Common myeloid progenitor, CD34-positive (primary cell): Measurements from ENCODE around the gene TNFRSF11A.

Source experiments
- CTCF ChIA-PET: fragments of 350-600 bp; sonication (Branson Sonifier 250); formaldehyde crosslinking; loops from one replicate; lab custom pipeline; 2021; ENCODE audit warnings: antibody characterized with exemption; lab: Charles Lee
- POLR2A ChIA-PET: fragments of 350-600 bp; sonication (Branson Sonifier 250); formaldehyde crosslinking; loops from one replicate; lab custom pipeline; 2021; ENCODE audit warnings: antibody characterized with exemption; lab: Charles Lee
- DNase-seq, 3 donors: peaks; one replicate each; pipeline versions ENCODE4 v3.0.0 to v3.0.0-alpha.2; 2013
- H3K27ac ChIP-seq, 2 experiments: 1 replicate in 1 of 2; 2 replicates in 1 of 2; pipeline ENCODE4 v1.7.0; 2013; ENCODE audit warnings: inconsistent platforms in 2 of 2, low read length in 2 of 2, mild to moderate bottlenecking in 2 of 2, low read depth in 1 of 2, moderate library complexity in 1 of 2; ENCODE audit not compliant: severe bottlenecking in 2 of 2, insufficient read depth in 1 of 2, poor library complexity in 1 of 2
- H3K27me3 ChIP-seq, 5 experiments: replicated peaks in 2 of 5; 1 replicate in 3 of 5; 2 replicates in 2 of 5; pipeline versions ENCODE4 v1.6.1 to v1.7.0; 2013; ENCODE audit warnings: low read length in 4 of 5, mild to moderate bottlenecking in 2 of 5, moderate library complexity in 2 of 5, inconsistent platforms in 1 of 5; ENCODE audit not compliant: insufficient read depth in 5 of 5, control insufficient read depth in 4 of 5
- H3K36me3 ChIP-seq, 4 experiments: 1 replicate in 2 of 4; 2 replicates in 2 of 4; pipeline versions ENCODE4 v1.6.1 to v1.7.0; 2013; ENCODE audit warnings: low read length in 3 of 4, control low read depth in 1 of 4, mild to moderate bottlenecking in 1 of 4; ENCODE audit not compliant: control insufficient read depth in 4 of 4, insufficient read depth in 4 of 4
- H3K4me1 ChIP-seq, 4 experiments: 1 replicate in 3 of 4; 2 replicates in 1 of 4; pipeline versions ENCODE4 v1.6.1 to v1.7.1; 2013; ENCODE audit warnings: low read length in 3 of 4, mild to moderate bottlenecking in 3 of 4, control low read depth in 1 of 4, inconsistent platforms in 1 of 4, moderate library complexity in 1 of 4; ENCODE audit not compliant: control insufficient read depth in 4 of 4, insufficient read depth in 4 of 4; ENCODE audit errors: control extremely low read depth in 1 of 4
- H3K4me3 ChIP-seq, 7 experiments: 1 replicate in 4 of 7; 2 replicates in 3 of 7; pipeline versions ENCODE4 v1.5.1 to v1.7.0; 2013; ENCODE audit warnings: mild to moderate bottlenecking in 7 of 7, low read length in 6 of 7, moderate library complexity in 6 of 7, inconsistent platforms in 2 of 7, low read depth in 2 of 7, control low read depth in 1 of 7; ENCODE audit not compliant: insufficient read depth in 4 of 7, control insufficient read depth in 1 of 7; ENCODE audit errors: extremely low read depth in 1 of 7
- H3K9me3 ChIP-seq, 5 experiments: 1 replicate in 4 of 5; 2 replicates in 1 of 5; pipeline versions ENCODE4 v1.6.1 to v1.7.1; 2013; ENCODE audit warnings: low read length in 4 of 5, mild to moderate bottlenecking in 2 of 5, inconsistent platforms in 1 of 5, low read depth in 1 of 5, moderate library complexity in 1 of 5; ENCODE audit not compliant: control insufficient read depth in 4 of 5, insufficient read depth in 2 of 5; ENCODE audit errors: control extremely low read depth in 1 of 5
- WGBS: methylation state at CpG from one replicate; pipeline ENCODE4 v1.1.5; 2013; ENCODE audit not compliant: insufficient coverage; 5-methylcytosine and 5-hydroxymethylcytosine counted together

Gene TNFRSF11A

DNA sequence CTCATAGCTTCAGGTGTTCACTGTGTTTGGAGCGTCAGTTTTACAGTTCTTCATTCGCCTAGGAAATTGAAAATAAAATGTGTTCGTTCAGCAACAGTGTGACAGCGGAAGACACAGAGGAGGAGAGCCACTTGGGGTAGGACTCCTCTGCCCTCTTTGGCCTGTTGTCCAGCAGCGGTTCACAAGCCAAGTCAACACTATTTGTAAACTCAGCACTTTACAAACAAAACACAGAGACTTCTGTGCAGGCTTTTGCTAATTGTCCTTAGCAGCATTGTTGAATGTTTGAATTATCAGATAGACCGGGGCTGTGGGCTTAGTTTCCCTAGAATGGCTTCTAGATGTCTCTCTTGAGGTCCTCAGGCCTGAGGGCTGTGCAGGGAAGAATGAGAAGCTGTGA is 73.2 kb downstream of the TNFRSF11A start:
- WGBS, result 91% methylated on average over 5 of the region's 6 CpGs
- CTCF ChIA-PET, result interaction anchor here (1.3 kb wide), 1 partner anchor 10 kb away, joined by 3 read pairs; no protein-coding TSS in a partner anchor
- no peak for DNase-seq
- Histone ChIP-seq H3K4me3 (no peak overlapping the region), H3K36me3 (no peaks in the 10 kb centered on the region), H3K27ac (no peak overlapping the region), H3K4me1 (peaks cover 0 to 7% (median 0%) of the 10 kb centered on the region in 4 experiments), H3K9me3 (no peaks in the 10 kb centered on the region), H3K27me3 (no peaks in the 10 kb centered on the region)
- POLR2A ChIA-PET, result no interaction called here

DNA sequence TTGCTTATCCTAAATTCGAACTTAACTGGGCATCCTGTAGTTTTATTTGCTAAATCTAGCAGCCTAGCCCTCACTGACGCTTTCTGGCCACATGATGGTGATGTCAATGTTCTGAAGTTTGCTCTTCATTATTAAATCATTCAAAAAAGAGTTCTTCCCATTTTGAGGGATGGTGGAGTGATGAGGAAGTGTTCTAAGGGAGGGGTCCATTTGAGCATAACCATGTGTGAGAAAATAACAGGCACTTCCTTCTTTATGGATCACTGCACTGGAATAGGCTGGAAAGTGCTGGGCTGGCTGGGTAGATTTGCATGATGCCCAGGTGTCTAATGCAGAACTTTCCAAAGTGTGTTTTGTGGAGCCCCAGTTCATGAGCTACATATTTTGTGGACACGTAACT is 74.2 kb downstream of the TNFRSF11A start:
- ChIA-PET POLR2A (no interaction called here), CTCF (interaction anchor here (0.8 to 1.7 kb wide), 4 partner anchors 17 to 167 kb away, joined by 3 to 4 read pairs (median 3); no protein-coding TSS in a partner anchor)
- H3K4me3 ChIP-seq, result no peak overlapping the region
- H3K27me3 ChIP-seq, result no peaks in the 10 kb centered on the region
- peak in 1 of 3 donors; percentile 24 for DNase-seq
- no peaks in the 10 kb centered on the region for H3K36me3 ChIP-seq
- H3K9me3 ChIP-seq, result no peaks in the 10 kb centered on the region
- 100% methylated on average over 2 of the region's 3 CpGs for WGBS
- H3K27ac ChIP-seq, result no peak overlapping the region
- H3K4me1 ChIP-seq, result peaks cover 0 to 7% (median 0%) of the 10 kb centered on the region in 4 experiments

DNA sequence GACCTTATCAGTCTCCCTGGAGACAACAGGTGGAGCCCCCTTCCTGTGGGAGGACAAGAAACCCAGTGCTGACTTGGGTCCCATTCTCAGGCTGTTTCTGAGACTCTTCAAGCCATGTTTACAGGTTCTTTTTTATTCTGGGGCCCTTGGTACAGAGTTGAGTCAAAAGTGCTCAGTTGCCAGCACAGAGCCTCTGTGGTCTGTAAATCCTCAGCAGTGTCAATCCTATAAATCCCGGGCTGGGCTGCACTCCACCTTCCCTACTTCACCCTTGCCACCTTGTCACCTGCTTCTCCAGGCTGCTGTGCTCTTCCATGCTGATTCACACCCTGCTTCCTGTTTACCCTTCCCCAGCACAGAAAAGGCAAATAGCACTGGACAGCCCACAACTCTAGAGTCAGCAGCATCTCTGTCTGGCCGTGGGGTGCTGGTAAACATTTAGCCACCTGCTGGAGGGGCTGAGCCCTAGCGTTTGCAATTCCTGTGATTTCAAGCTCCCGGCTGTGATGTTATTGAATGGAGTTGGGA is 74.7 kb downstream of the TNFRSF11A start:
- WGBS, result 45% methylated on average over 1 of the region's 4 CpGs
- CTCF ChIA-PET, result interaction anchor here (0.6 to 1.7 kb wide), 5 partner anchors 17 to 167 kb away, joined by 3 to 5 read pairs (median 3); no protein-coding TSS in a partner anchor

DNA sequence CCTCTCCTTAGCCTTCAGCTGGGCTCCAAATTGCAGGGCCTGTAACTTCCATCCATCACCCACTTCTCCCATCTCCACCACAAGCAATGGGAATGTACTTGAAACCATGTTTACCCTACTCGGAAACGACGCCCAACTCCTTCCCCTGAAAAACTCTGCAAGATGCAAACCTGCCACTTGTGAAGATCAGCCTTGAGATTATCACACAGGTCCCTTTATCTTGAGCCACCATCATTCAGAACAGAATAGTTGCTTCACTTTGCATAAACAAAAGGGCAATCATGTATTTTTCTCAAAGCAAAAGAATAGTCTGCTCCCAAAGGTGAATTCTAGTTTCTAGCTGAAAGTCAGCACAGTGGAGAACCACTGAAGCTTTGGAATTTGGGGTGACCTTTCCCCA is 75.8 kb downstream of the TNFRSF11A start:
- H3K36me3 ChIP-seq, result no peaks in the 10 kb centered on the region
- no peaks in the 10 kb centered on the region for H3K27me3 ChIP-seq

More for the DNA sequence above, 74.7 kb downstream of the TNFRSF11A start:
- no peaks in the 10 kb centered on the region for H3K9me3 ChIP-seq
- H3K4me3 ChIP-seq, result no peak overlapping the region
- H3K27me3 ChIP-seq, result no peaks in the 10 kb centered on the region
- DNase-seq, result peak; percentile 13 to 38 (median 24)
- no peak overlapping the region for H3K27ac ChIP-seq
- POLR2A ChIA-PET, result no interaction called here
- H3K4me1 ChIP-seq, result peaks cover 0 to 7% (median 0%) of the 10 kb centered on the region in 4 experiments
- no peaks in the 10 kb centered on the region for H3K36me3 ChIP-seq

DNA sequence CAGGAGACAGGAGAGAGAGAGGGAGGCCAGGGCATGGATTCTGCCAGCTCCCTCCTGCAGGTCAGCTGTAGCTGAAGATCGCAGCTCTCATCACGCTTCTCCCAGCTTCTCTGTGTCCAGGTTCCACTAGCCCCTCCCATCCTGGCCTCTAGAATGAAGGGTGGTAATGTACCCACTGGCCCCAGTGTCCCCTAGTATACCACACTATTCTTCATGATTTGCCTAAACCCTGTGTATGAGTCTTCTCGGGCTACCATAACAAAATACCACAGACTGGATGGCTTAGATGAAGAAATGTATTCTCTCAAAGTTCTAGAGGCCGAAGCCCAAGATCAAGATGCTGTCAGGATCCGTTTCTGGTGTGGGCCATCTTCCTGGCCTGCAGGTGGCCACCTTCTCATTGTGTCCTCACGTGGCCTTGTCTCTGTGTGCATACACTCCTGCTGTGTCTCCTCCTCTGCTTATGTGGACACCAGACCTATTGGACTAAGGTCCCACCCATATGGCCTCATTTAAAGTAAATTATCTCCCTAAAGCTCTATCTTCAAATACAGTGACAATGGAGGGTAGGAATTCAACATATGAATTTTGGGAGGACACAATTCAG is 77.3 kb downstream of the TNFRSF11A start:
- H3K27ac ChIP-seq, result no peak overlapping the region
- no peaks in the 10 kb centered on the region for H3K9me3 ChIP-seq
- H3K27me3 ChIP-seq, result no peaks in the 10 kb centered on the region
- WGBS, result 94% methylated on average over 5 of the region's 6 CpGs
- CTCF ChIA-PET, result no interaction called here
- no peak overlapping the region for H3K4me3 ChIP-seq
- POLR2A ChIA-PET, result no interaction called here
- H3K4me1 ChIP-seq, result peaks cover 0 to 7% (median 0%) of the 10 kb centered on the region in 4 experiments
- H3K36me3 ChIP-seq, result no peaks in the 10 kb centered on the region
- no peak for DNase-seq

More for the DNA sequence above, 75.8 kb downstream of the TNFRSF11A start:
- Histone ChIP-seq H3K4me1 (peaks cover 0 to 7% (median 0%) of the 10 kb centered on the region in 4 experiments), H3K4me3 (no peak overlapping the region), H3K9me3 (no peaks in the 10 kb centered on the region), H3K27ac (no peak overlapping the region)
- ChIA-PET POLR2A (no interaction called here), CTCF (interaction anchor here (1.7 kb wide), 1 partner anchor 152 kb away, joined by 4 read pairs; no protein-coding TSS in a partner anchor)
- 79% methylated on average over 3 of the region's 3 CpGs for whole genome bisulfite sequencing
- DNase-seq, result no peak

DNA sequence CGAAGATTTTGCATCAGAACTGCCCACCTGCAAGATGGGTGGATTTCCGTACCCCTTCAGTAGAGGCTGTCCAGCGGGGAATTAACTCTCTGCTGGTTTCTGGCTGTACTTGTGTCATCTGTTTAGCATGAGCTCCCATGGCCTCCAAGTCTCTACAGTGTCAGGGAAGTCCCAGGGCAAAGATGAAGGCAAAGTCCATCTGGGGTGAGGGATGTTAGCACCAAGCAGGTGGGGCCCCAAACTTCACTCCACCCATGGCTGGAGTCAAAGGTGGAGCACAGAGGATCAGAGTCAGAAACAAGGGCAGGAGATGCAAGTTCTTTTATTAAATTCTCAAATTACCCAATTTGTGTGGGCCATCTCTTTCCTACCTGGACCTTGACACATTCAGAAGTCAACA is 78.0 kb downstream of the TNFRSF11A start:
- Histone ChIP-seq H3K27ac (no peak overlapping the region), H3K4me1 (peaks cover 0 to 7% (median 0%) of the 10 kb centered on the region in 4 experiments), H3K4me3 (no peak overlapping the region), H3K27me3 (no peaks in the 10 kb centered on the region), H3K36me3 (no peaks in the 10 kb centered on the region), H3K9me3 (no peaks in the 10 kb centered on the region)
- no peak for DNase-seq
- ChIA-PET CTCF (no interaction called here), POLR2A (no interaction called here)
- 100% methylated on average over 3 of the region's 3 CpGs for WGBS

DNA sequence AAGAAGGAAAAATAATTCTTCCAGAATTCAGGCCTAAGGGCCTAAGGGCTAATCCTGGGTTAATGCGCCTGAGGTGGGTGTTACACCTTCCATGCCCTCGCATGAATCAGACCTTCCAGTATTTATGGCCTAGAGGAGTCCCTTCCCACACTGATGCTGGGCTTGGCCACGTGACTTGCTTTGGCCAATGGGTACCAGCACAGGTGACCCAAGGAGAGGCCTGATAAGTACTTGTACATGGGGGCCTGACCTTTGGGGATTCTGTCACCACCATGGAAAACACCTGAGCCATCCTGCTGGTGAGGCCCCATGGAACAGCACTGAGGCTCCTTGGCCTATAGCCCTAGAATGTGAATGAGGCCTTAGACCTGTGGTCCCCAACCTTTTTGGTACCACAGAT is 79.8 kb downstream of the TNFRSF11A start:
- Histone ChIP-seq H3K27ac (no peak overlapping the region), H3K4me1 (peaks cover 0 to 3% (median 0%) of the 10 kb centered on the region in 4 experiments), H3K4me3 (no peak overlapping the region), H3K9me3 (no peaks in the 10 kb centered on the region), H3K36me3 (no peaks in the 10 kb centered on the region), H3K27me3 (no peaks in the 10 kb centered on the region)
- POLR2A ChIA-PET, result no interaction called here
- DNase-seq, result no peak
- CTCF ChIA-PET, result interaction anchor here (1.2 to 1.8 kb wide), 2 partner anchors 10 to 14 kb away, joined by 3 to 4 read pairs; no protein-coding TSS in a partner anchor
- WGBS, result 100% methylated on average over 2 of the region's 3 CpGs
